A204.1 (cell line): ENCODE data around the gene ZNF346.

Experiments used
- FAIRE-seq: peaks from 2 replicates; lab custom pipeline; 2012; peaks lifted over from hg19 to GRCh38; lab: Jason Lieb, UNC

ZNF346 gene

DNA sequence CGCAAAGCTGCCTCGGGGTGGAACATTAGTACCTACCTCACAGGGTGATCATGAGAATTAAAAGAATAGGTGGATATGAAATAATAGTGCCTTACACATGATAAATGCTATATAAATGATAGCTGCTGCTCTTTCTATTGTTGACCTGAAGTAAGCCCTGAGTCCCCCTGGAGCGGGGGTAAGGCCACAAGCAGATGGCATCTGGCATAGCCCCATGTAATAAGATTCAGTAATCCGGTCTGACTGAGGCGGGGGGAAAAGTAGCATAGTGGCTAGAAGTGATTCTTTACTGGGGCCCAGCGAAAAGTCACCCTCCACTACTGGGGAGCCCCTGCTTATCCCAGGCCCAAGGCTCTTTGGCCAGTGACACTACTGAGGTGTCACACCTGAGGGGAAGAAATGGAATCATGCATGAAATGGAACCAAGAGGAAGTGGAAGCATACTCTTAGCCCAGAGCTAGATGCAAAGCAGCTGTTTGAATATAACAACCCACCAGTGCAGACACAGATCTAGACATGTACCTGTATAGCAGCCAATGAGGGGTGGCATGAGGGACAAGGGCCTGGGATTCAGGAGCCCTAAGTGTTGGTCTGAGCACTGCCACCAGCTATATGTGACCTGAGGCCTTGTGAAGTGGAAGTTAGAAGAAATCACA, 48.2 kb downstream of the ZNF346 start:
- FAIRE-seq = no peak

DNA sequence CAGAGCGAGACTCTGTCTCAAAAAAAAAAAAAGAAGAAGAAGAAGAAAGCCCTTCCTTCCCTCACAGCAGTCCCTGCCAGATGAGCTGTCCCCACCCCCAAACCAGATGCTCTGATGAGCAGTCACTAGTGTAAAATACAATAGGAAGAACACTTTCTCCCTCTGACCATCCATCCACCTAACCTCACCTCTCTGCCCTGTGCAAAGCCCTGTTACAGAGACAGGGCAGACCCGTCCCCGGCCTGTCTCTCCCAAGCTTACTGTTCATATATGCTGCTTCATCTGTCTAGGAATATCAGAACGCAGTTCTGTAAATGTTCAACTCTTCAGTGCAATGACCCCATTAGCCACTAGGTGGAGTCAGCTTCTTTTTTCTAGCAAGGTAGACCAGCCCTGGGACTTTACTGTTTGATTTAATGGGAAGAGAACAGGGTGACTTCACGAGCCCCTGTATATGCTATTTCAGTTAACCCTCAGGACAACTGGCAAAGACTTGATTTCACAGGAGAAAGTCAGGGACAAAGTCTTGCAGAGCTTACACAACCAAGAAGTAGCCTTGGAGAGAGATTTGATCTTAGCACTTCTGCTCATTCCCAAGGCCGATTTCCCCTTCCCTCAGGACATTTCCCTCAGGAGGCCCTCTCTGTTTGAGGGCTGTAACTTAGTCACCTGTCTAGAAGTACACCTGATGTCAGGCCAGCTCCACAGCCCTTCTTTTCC, 49.3 kb downstream of the ZNF346 start:
- FAIRE-seq = peak; percentile 85

DNA sequence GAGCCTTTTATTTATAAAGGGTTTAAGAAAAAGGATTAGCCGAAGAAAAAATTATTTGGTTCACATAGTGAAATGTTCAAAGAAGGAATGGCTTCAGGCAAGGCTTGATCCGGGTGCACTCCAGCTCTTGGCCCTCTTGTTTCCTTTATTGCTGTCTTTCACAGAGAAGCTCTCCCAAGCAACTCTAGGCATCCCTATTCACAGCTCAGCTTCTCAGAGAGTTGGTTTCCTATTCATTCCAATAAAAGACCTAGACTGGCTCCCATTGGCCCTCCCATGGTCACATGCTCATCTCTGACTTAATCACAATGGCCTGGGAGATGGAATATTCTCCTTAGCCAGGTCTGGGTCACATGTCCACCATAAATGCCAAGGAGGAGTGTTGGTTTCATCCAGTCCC, 54.8 kb downstream of the ZNF346 start:
- FAIRE-seq = no peak

DNA sequence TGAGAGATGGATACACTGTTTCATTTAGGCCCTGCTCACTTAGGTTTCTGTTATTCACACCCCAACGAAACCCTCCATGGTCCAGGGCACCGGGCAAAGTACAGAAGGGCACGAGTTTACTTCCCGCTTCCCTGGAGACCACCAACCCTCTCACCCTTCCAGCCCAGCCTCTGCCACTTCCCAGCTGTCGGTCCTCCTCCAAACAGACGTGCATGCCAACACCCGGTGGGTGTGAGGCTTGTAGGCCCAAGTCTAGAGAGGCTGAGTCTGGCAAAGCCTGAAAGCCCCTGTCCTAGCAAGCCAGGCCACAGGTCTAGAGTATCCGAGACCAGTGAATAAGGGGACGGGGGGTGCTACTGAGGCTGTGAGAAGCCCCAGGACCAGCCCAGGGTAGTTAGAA, 57.1 kb downstream of the ZNF346 start:
- no peak for FAIRE-seq

DNA sequence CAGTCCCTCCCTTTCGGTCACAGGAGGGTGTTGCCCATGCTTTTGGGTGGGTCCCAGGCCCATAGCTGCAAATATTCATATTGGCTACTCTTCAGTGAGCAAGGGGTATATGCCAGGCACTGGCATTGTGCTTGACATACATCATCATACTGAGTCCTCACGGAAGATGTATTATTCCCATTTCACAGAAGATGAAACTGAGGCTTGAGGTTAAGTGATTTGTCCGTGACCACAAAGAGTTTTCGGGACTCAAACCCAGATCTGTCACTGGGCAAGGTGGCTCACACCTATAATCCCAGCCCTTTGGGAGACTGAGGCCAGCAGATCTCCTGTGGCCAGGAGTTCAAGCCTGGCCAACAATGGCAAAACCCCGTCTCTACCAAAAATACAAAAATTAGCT, 57.8 kb downstream of the ZNF346 start:
- FAIRE-seq = no peak

DNA sequence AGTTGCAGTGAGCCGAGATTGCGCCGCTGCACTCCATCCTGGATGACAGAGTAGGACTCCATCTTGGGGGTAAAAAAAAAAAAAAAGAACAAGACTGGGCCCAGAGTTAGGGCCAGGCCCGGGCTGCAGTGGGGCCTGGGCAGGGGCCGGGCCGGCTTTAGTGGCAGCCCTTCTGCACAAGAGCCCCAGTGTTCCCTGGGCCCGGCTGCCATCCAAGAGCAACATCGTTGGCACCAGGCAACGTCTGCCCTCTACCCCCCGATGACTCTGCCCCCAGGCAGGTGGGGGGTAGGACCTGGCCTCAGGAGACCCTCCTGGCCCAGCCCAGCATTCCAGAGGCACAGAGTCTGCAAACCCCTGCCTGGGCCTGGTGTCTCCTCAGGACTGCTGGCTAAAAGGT, 59.4 kb downstream of the ZNF346 start:
- no peak for FAIRE-seq

DNA sequence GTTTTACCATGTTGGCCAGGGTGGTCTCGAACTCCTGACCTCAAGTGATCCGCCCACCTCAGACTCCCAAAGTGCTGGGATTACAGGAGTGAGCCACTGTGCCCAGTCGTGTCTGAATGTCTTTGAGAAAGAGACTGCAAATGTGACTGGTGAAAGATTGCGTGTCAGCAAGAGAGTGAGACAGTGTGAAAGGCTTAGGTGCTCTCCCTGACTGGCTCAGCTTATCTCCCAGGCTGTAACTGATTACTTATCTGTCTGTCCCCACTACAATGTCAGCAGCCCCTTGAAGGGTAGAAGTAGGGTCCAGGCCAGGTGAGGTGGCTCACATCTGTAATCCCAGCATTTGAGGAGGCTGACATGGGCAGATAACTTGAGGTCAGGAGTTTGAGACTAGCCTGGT, 60.9 kb downstream of the ZNF346 start:
- no peak for FAIRE-seq

DNA sequence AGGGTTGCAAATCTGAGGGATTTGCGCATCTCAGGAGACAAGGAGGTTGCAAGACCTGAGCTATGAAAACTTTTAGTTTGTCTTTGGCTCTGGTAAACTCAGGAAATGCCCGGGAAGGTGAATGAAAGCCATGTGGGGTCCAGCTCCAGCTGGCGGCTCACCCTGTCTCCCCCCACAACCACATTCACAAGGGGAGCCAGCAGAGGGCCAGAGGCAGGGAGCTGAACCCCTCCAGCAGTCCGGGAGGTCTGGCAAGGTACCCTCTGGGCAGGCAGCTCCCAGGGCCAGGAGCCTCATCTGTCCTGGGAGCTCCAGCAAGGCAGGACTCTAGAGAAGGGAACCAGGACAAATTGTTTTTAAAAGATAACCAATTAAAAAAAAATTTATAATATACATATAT, 61.7 kb downstream of the ZNF346 start:
- no peak for FAIRE-seq

DNA sequence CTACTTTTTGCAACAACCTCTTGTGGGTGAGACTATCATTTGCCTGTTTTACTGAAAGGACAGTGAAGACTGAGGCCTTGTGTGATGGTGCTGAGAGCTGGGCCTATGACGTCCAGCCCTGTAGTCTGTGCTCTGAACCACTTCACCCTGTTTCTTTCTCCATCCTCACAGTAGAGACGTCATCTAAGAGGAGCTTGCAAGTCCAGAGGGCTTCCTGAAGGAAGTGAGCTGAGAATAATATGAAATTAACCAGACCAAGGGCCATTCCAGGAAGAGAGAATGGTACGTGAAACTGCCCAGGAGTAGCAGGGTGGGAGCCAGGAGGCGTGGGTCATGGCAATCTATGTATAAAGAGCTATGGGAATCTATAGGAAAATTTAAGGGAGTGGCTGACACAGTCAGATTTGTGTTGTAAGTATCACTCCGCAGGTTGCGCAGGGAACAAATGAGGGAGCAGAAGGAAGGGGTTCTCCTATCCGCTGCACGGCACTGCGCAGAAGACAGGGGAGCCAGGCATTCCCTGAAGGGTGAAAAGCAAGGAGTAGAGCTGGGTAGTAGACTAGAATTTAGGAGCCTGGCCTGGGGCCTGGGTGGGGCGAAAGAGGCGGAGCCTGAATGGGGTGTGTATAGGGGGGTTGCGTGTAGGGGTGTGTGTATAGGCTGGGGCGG, 63.6 kb downstream of the ZNF346 start:
- FAIRE-seq = no peak

DNA sequence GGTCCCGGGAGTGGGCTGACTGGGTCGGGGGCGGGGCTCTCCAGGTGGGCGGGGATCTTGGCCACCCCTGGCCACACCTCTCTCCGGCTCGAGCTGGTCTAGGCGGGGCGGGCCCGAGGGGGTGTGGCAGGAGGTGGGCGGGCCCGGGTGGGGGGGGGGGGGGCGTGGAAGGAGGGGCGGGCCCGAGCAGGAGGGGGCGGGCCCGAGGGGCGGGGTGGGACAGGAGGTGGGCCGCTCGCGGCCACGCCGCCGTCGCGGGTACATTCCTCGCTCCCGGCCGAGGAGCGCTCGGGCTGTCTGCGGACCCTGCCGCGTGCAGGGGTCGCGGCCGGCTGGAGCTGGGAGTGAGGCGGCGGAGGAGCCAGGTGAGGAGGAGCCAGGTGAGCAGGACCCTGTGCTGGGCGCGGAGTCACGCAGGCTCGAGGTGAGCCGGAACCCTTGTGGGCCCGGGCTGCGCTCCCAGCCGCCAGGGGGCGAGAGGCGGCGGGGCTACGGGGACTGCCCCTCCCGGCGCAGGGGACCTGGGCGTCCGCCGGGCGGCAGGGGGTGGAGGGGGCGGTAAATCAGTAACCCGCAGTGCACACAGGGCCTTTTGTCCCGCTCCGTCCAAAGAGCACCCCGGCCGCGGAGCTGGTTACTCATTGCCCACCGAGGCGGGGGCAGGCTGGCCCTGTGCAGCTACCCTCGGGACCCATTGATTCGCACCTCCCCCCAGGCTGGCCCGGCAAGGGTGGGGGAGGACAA, 64.3 kb downstream of the ZNF346 start, which contains the start of gene FGFR4:
Gene FGFR4 (plus strand): TSS at position 262 of the 744 bp plus-strand sequence. CDS start 2,688 bp downstream, outside the sequence.
- no peak for FAIRE-seq

DNA sequence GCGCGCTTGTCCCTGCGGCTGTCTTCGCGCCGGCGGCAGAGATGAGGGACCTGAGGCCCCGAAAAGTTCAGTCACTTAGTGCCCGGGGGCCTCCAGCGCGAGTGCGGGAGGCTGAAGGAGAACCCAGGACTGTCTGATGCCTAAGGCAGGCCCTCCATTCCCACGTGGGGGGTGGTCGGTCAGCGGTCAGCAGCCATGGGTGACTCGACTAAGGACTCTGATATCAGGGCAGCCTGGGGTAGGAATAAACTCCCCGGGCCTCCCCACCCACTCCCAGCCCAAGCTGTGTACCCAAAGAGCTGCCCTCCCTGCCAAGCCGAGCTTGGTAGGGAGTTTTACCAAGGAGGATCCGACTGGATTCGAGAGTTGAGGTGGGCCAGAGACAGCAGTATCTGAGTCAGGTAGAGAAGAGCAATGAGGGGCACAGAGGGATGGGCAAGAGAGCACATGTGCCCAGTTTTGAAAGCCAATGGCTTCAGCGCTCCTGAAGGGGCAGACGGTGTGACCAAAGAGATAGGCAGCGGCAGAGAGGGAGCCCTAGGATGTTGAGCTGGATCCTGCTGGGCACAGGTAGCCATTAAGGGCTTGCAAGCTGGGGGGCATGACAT, 65.0 kb downstream of the ZNF346 start:
- FAIRE-seq = no peak

DNA sequence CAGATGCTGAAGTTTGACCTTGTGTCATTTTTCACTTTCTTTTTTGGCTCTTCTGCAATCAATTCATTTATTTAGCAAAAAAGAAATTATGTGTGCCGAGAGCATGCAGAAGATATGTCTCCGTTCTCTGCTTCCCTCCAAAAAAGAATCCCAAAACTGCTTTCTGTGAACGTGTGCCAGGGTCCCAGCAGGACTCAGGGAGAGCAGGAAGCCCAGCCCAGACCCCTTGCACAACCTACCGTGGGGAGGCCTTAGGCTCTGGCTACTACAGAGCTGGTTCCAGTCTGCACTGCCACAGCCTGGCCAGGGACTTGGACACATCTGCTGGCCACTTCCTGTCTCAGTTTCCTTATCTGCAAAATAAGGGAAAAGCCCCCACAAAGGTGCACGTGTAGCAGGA, 66.6 kb downstream of the ZNF346 start:
- FAIRE-seq = no peak

DNA sequence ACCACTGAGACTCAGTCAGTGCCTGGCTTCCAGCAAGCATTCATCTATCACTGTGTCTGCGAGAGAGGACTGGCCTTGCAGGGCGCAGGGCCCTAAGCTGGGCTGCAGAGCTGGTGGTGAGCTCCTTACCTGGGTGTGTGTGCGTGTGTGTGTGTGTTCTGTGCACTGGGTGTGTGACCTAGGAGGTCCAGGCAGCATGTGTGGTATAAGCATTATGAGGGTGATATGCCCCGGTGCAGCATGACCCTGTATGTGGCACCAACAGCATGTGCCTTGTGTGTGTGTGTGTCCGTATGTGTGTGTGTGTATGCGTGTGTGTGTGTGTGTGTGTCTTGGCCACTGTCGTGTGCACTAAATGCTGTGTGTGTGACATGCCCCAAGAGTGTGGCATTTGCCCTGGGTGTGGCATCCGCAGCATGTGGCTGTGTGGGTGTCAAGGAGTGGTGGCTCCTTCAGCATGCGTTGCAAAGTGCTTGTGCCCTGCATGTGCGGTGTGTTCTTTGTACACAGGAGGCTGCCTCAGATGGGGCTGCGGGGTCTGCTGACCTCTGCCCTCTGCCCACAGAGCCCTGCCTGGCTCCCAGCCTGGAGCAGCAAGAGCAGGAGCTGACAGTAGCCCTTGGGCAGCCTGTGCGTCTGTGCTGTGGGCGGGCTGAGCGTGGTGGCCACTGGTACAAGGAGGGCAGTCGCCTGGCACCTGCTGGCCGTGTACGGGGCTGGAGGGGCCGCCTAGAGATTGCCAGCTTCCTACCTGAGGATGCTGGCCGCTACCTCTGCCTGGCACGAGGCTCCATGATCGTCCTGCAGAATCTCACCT, 67.5 kb downstream of the ZNF346 start:
- FAIRE-seq = no peak

DNA sequence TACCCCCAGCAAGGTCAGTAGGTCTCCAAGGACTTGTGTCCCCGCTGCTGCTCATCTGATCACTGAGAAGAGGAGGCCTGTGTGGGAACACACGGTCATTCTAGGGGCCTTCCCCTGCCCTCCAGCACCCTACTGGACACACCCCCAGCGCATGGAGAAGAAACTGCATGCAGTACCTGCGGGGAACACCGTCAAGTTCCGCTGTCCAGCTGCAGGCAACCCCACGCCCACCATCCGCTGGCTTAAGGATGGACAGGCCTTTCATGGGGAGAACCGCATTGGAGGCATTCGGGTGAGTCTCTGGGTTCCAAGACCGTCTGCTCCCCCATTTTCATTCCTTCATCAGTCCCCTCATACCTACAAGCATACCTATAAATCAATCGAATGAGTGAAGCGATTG, 68.3 kb downstream of the ZNF346 start:
- FAIRE-seq = no peak

DNA sequence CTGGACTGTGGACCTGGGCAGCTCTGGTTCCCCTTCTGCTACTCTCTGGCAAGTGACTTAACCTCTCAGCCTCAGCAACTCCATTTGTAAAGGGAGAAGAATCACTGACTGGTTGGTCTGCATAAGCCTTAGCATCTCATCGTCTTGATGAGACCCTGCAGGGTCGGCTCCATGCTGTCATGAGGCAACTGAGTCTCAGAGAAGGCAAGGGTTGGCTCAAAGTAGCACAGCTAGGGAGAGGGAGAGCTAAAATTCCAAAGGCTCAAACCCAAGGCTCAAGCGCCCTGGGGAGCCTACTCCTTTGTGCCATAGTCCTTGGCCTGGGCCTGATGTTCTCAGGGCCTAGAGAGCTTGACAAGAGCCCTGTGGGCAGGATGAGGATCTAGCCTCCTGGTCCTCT, 68.7 kb downstream of the ZNF346 start:
- FAIRE-seq = no peak

DNA sequence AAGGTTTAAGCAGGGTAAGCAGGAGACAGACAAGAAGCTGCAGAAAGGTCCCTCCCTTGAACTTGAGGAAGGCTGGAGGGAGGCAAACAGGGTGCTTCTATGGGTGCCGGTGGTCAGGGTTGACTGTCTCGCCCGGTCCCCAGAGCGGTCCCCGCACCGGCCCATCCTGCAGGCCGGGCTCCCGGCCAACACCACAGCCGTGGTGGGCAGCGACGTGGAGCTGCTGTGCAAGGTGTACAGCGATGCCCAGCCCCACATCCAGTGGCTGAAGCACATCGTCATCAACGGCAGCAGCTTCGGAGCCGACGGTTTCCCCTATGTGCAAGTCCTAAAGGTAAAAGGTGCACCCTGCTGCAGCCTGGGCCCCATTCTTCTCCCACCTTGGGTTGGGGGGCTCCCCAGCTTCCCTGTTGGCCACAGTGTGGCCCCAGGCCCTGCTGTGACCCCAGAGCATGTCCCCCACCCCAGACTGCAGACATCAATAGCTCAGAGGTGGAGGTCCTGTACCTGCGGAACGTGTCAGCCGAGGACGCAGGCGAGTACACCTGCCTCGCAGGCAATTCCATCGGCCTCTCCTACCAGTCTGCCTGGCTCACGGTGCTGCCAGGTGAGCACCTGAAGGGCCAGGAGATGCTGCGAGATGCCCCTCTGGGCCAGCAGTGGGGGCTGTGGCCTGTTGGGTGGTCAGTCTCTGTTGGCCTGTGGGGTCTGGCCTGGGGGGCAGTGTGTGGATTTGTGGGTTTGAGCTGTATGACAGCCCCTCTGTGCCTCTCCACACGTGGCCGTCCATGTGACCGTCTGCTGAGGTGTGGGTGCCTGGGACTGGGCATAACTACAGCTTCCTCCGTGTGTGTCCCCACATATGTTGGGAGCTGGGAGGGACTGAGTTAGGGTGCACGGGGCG, 69.9 kb downstream of the ZNF346 start:
- FAIRE-seq = no peak

DNA sequence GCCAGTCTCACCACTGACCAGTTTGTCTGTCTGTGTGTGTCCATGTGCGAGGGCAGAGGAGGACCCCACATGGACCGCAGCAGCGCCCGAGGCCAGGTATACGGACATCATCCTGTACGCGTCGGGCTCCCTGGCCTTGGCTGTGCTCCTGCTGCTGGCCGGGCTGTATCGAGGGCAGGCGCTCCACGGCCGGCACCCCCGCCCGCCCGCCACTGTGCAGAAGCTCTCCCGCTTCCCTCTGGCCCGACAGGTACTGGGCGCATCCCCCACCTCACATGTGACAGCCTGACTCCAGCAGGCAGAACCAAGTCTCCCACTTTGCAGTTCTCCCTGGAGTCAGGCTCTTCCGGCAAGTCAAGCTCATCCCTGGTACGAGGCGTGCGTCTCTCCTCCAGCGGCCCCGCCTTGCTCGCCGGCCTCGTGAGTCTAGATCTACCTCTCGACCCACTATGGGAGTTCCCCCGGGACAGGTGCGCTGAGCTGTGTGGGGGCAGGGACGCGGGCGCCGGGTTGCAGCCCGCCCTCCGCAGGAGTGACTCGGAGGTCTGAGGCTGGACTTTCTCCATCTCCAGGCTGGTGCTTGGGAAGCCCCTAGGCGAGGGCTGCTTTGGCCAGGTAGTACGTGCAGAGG, 70.7 kb downstream of the ZNF346 start:
- no peak for FAIRE-seq

DNA sequence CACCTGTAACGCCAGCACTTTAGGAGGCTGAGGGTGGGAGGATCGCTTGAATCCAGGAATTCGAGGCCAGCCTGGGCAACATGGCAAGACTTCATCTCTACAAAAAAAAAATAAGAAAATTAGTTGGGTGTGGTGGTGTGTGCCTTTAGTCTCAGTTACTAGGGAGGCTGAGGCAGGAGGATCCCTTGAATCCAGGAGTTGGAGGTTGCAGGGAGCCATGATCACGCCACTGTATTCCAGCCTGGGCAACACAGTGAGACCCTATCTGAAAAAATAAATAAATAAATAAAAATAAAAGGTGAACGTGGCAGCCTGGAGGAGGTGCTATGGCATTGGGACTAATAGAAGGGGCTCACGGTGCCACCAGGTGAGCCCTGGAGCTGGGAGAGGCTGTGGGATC, 71.3 kb downstream of the ZNF346 start:
- FAIRE-seq = no peak

DNA sequence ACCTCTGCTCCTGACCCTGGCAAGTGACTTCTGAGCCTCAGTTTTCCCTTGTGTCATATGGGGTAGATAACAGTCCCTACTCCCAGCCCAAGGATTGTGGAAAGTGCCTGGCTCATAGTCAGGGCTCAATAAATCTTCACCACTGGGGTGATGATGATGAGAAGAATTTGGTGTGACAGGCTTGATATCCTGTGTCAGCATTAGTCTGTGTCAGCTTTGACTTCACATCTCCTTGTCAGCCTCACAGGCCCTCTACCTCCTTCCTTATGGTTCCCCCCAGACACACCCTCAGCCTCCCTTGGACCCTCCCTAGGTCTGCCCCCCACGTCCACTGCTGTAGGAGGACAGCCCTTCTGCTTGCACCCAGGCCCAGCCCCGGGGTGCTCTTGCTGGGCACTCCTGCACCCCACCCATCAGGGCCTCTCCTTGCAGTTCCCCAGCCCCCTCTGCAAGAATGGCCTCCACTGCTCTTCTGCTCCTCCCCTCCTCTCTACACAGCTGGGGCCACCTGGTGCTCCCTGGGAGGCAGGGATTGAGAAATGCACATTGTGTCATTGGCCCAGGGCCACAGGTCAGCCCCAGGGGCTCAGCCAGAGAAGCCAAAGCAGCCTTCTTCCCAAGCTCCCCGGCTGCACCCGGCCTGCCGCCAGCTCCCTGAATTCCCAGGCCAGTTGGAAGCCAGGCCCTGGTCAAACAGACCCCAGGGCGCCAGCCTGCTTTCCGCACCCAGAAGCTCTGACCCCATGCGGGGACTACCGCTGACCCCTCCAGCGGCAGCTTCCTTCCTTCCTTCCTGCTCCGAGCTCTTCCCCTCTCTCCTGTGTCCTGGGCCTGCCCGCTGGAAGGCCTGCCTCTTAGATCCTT, 72.0 kb downstream of the ZNF346 start:
- no peak for FAIRE-seq
